Bronchial epithelial cell (primary cell): ENCODE data around the gene SAMSN1. TPM values are rescaled to one million over a fixed set of nuclear protein-coding genes. Genes with fewer than 3 reads are reported as not detected.

Experiments
- DNase-seq: peaks from one replicate; pipeline ENCODE4 v3.0.0-alpha.2; 2010; ENCODE audit warnings: low read depth
- FAIRE-seq: peaks from 2 replicates; lab custom pipeline; 2011; peaks lifted over from hg19 to GRCh38; lab: Jason Lieb, UNC
- H3K27me3 ChIP-seq: 2 replicates; pipeline ENCODE4 v1.5.1; 2011; ENCODE audit warnings: low read length; ENCODE audit not compliant: control insufficient read depth, insufficient read depth
- H3K36me3 ChIP-seq: 2 replicates; pipeline ENCODE4 v1.5.1; 2011; ENCODE audit warnings: low read length; ENCODE audit not compliant: control insufficient read depth, insufficient read depth
- H3K4me3 ChIP-seq: 2 replicates; pipeline ENCODE4 v1.5.1; 2011; ENCODE audit warnings: mild to moderate bottlenecking, low read depth, low read length, control low read depth
- total RNA-seq: library from RNA; depleted of rRNA; stranded (reverse); fragments of >200 nt; gene quantifications from 2 replicates; pipeline ENCODE4 v1.2.1, GENCODE V29; 2014
- TF ChIP-seq, protein P1 (sequence below): IDR thresholded peaks from 2 replicates; pipeline ENCODE4 v1.5.1; 2011; ENCODE audit warnings: mild to moderate bottlenecking, moderate library complexity, low read length, control low read depth, inconsistent platforms; ENCODE audit not compliant: insufficient read depth, severe bottlenecking

The SAMSN1 gene
- total RNA-seq, 1 donor from 2014 or later: under 0.01 TPM

- no peaks in the 10 kb centered on the region for H3K36me3 ChIP-seq
- TF ChIP-seq, protein P1, sequence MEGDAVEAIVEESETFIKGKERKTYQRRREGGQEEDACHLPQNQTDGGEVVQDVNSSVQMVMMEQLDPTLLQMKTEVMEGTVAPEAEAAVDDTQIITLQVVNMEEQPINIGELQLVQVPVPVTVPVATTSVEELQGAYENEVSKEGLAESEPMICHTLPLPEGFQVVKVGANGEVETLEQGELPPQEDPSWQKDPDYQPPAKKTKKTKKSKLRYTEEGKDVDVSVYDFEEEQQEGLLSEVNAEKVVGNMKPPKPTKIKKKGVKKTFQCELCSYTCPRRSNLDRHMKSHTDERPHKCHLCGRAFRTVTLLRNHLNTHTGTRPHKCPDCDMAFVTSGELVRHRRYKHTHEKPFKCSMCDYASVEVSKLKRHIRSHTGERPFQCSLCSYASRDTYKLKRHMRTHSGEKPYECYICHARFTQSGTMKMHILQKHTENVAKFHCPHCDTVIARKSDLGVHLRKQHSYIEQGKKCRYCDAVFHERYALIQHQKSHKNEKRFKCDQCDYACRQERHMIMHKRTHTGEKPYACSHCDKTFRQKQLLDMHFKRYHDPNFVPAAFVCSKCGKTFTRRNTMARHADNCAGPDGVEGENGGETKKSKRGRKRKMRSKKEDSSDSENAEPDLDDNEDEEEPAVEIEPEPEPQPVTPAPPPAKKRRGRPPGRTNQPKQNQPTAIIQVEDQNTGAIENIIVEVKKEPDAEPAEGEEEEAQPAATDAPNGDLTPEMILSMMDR: no peak
- H3K4me3 ChIP-seq: no peak overlapping the region
- FAIRE-seq (no peak), DNase-seq (peak; percentile 38)
- no peaks in the 10 kb centered on the region for H3K27me3 ChIP-seq
Observed at GRCh38 chr21:14584357-14585095, 38.4 kb upstream of the SAMSN1 start.

DNA sequence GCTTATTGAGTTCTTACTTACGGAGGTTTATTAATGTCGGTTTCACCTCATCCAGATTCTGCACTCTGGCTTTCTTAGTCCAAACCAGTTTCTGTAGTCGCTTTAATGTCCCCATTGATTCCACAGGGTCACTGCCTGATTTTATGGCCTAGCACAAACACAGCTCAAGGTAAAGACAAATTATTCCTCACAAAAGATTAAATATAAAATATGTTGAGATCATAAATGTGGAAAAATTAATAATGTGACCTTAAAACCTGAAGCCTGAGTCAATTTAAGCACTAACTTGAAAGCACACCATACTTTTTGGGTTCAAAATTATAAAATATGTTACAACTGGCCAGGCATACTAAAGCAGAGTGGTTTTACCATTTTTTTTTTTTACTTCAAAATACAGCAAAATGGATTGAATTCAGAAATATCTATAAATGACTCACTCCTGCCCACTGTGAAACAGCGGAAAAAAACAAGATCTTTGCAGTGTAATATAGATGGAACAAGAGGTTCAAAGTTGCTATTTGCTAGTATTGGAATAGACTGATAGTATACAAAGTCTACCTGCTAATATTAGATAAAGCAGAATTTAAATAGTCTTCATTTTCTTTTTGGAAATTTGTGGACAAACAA, 37.6 kb upstream of the SAMSN1 start:
- DNase-seq (no peak), FAIRE-seq (no peak)
- H3K27me3 ChIP-seq: no peaks in the 10 kb centered on the region
- H3K36me3 ChIP-seq: no peaks in the 10 kb centered on the region
- TF ChIP-seq, protein P1: no peak
- no peak overlapping the region for H3K4me3 ChIP-seq

- DNase-seq: no peak
- H3K4me3 ChIP-seq: no peak overlapping the region
- H3K27me3 ChIP-seq: no peaks in the 10 kb centered on the region
- FAIRE-seq: no peak
- no peaks in the 10 kb centered on the region for H3K36me3 ChIP-seq
- TF ChIP-seq, protein P1: no peak
Observed at GRCh38 chr21:14582934-14583628, 37.0 kb upstream of the SAMSN1 start.

- DNase-seq (no peak), FAIRE-seq (no peak)
- no peaks in the 10 kb centered on the region for H3K36me3 ChIP-seq
- no peaks in the 10 kb centered on the region for H3K27me3 ChIP-seq
- TF ChIP-seq, protein P1: no peak
- H3K4me3 ChIP-seq: no peak overlapping the region
Observed at GRCh38 chr21:14581902-14582457, 35.9 kb upstream of the SAMSN1 start.

DNA sequence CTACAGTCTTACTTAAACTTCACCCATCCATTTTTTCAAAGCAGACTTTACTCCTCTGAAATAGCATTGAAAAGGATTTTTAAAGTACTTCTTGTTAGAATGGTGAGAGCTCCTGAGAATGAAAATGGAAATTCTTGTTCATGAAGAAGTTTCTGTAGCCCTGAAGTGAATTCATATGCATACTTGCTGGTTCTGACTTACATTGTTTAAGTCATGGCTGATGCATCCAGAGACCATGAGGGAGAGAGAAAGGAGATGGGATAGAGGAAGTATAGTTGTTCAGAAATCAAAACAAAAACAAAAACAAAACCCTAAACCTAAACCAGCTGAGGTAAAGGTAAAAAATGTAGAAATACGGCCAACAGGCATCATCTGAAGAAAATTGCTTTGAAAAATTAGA, 27.1 kb upstream of the SAMSN1 start:
- FAIRE-seq (no peak), DNase-seq (no peak)
- Histone ChIP-seq H3K36me3 (no peaks in the 10 kb centered on the region), H3K27me3 (no peaks in the 10 kb centered on the region), H3K4me3 (no peak overlapping the region)
- TF ChIP-seq, protein P1: no peak
